Astrocyte (in vitro differentiated cells and primary cell): ENCODE results near the gene ADAMTS20. TPM values are rescaled to one million over a fixed set of nuclear protein-coding genes. Genes with fewer than 3 reads are reported as not detected.

Experiments
- DNase-seq: peaks from one replicate; pipeline ENCODE4 v3.0.0-alpha.2; 2010; ENCODE audit warnings: low read depth
- FAIRE-seq: peaks from 2 replicates; lab custom pipeline; 2011; peaks lifted over from hg19 to GRCh38; lab: Jason Lieb, UNC
- H2AFZ ChIP-seq: 2 replicates; pipeline ENCODE4 v1.6.0; 2012; ENCODE audit warnings: low read depth, low read length, inconsistent platforms
- H3K27ac ChIP-seq: 2 replicates; pipeline ENCODE4 v1.5.1; 2011; ENCODE audit warnings: low read depth, low read length, inconsistent platforms
- H3K27me3 ChIP-seq: 2 replicates; pipeline ENCODE4 v1.6.0; 2011; ENCODE audit warnings: low read length, inconsistent platforms; ENCODE audit not compliant: insufficient read depth
- H3K36me3 ChIP-seq: 2 replicates; pipeline ENCODE4 v1.5.1; 2011; ENCODE audit warnings: low read length, inconsistent platforms; ENCODE audit not compliant: insufficient read depth
- H3K4me1 ChIP-seq: 2 replicates; pipeline ENCODE4 v1.5.1; 2011; ENCODE audit warnings: low read length, inconsistent platforms; ENCODE audit not compliant: insufficient read depth
- H3K4me2 ChIP-seq: 2 replicates; pipeline ENCODE4 v1.6.0; 2012; ENCODE audit warnings: low read length, inconsistent platforms
- H3K4me3 ChIP-seq: 2 replicates; pipeline ENCODE4 v1.5.1; 2011; ENCODE audit warnings: low read depth, mild to moderate bottlenecking, low read length, inconsistent platforms; ENCODE audit not compliant: insufficient read depth
- H3K79me2 ChIP-seq: 2 replicates; pipeline ENCODE4 v1.6.0; 2012; ENCODE audit warnings: mild to moderate bottlenecking, low read length, inconsistent platforms; ENCODE audit not compliant: insufficient read depth
- H3K9ac ChIP-seq: 2 replicates; pipeline ENCODE4 v1.6.0; 2012; ENCODE audit warnings: mild to moderate bottlenecking, low read length, inconsistent platforms
- H3K9me3 ChIP-seq: 2 replicates; pipeline ENCODE4 v1.5.1; 2012; ENCODE audit warnings: low read depth, mild to moderate bottlenecking, low read length, inconsistent platforms; ENCODE audit not compliant: insufficient read depth
- H4K20me1 ChIP-seq: 2 replicates; pipeline ENCODE4 v1.6.0; 2012; ENCODE audit warnings: low read length, inconsistent platforms; ENCODE audit not compliant: insufficient read depth
- H3K27ac Mint-ChIP-seq: one replicate; pipeline ENCODE4 v1.8.0; 2021; ENCODE audit warnings: mild to moderate bottlenecking, mixed read lengths; ENCODE audit not compliant: unreplicated experiment
- H3K27me3 Mint-ChIP-seq: one replicate; pipeline ENCODE4 v1.8.0; 2021; ENCODE audit warnings: low read depth, mixed read lengths; ENCODE audit not compliant: unreplicated experiment
- H3K36me3 Mint-ChIP-seq: one replicate; pipeline ENCODE4 v1.8.0; 2021; ENCODE audit warnings: low read depth, mixed read lengths; ENCODE audit not compliant: unreplicated experiment
- H3K4me1 Mint-ChIP-seq: one replicate; pipeline ENCODE4 v1.8.0; 2021; ENCODE audit warnings: low read depth, mixed read lengths; ENCODE audit not compliant: unreplicated experiment
- H3K4me3 Mint-ChIP-seq: one replicate; pipeline ENCODE4 v1.8.0; 2021; ENCODE audit warnings: mild to moderate bottlenecking, moderate library complexity, mixed read lengths; ENCODE audit not compliant: unreplicated experiment
- H3K9me3 Mint-ChIP-seq: one replicate; pipeline ENCODE4 v1.8.0; 2021; ENCODE audit warnings: mild to moderate bottlenecking, mixed read lengths; ENCODE audit not compliant: unreplicated experiment
- CTCF ChIP-seq: IDR thresholded peaks from 2 replicates; pipeline ENCODE4 v1.5.1; 2011; ENCODE audit warnings: low read depth, mild to moderate bottlenecking, inconsistent platforms, low read length, moderate library complexity; ENCODE audit not compliant: insufficient read depth
- EZH2 ChIP-seq: IDR thresholded peaks from 2 replicates; pipeline ENCODE4 v1.6.1; 2012; ENCODE audit warnings: mild to moderate bottlenecking, low read length, inconsistent platforms; ENCODE audit not compliant: insufficient read depth
- total RNA-seq: library from RNA; stranded (reverse); gene quantifications from 2 replicates; pipeline ENCODE4 v1.2.1, GENCODE V29; 2021

ADAMTS20 gene
- total RNA-seq, 1 donor from 2014 or later = 0.66 TPM

DNA sequence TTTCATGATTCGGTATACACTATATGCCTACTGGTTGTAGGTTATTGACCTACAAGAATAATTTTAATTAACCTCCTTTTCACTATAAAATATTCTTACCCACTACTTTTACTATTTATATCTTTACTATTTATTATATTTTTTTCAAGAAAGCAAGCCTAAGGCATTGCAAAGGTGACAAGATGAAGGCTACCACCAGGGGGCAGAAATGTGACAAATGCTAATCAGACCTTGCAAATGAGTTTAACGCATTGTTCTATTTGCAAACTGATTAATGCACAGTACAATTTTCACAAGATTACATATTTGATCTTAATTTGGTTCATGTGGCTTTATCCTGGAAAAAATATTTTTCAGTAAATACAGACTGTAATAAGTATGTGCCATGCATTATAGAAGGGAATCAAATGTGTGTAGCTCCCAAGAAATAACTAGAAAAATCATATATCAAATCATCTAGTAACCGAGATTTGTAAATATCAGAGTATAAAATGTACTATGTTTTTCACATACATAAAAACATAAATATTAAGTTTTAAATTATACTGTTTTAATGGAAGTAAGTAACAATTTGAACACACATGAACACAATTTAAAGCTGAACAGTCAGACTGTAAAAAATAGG, 107.0 kb downstream of the ADAMTS20 start:
- Mint-ChIP-seq H3K36me3 (no peaks in the 10 kb centered on the region), H3K27ac (no peak overlapping the region), H3K9me3 (no peaks in the 10 kb centered on the region), H3K4me1 (no peaks in the 10 kb centered on the region), H3K4me3 (no peak overlapping the region), H3K27me3 (no peaks in the 10 kb centered on the region)
- H3K9me3 ChIP-seq = no peaks in the 10 kb centered on the region
- no peaks in the 10 kb centered on the region for H3K4me1 ChIP-seq
- H4K20me1 ChIP-seq = no peaks in the 10 kb centered on the region
- TF ChIP-seq CTCF = peak; percentile 91
- no peak for TF ChIP-seq EZH2
- H3K4me2 ChIP-seq = no peak overlapping the region
- no peak overlapping the region for H3K27ac ChIP-seq
- no peak overlapping the region for H3K9ac ChIP-seq
- DNase-seq = peak; percentile 32
- no peak overlapping the region for H2AFZ ChIP-seq
- no peaks in the 10 kb centered on the region for H3K27me3 ChIP-seq
- FAIRE-seq = no peak
- H3K4me3 ChIP-seq = no peak overlapping the region
- H3K36me3 ChIP-seq = no peaks in the 10 kb centered on the region
- no peaks in the 10 kb centered on the region for H3K79me2 ChIP-seq

DNA sequence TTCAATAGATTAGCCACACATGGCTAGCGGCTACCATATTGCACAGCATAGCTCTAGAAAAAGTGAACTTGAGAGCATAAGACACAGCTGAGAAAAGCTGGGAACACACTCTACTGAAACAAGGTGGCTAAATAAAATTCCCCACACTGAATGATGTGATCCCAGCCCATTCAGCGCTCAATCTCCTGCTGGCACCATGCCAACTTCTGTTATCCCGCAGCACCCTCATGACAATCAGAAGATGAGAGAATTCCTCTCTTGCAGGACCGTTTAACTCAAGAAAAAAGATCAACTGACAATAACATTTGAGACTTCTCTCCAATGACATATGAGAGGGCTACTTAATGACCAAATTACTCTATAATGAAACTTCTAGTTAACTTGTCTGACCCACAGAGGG, 115.4 kb downstream of the ADAMTS20 start:
- H3K4me2 ChIP-seq = no peak overlapping the region
- no peak overlapping the region for H3K9ac ChIP-seq
- H3K36me3 ChIP-seq = no peaks in the 10 kb centered on the region
- no peaks in the 10 kb centered on the region for H3K79me2 ChIP-seq
- H2AFZ ChIP-seq = no peak overlapping the region
- FAIRE-seq (no peak), DNase-seq (no peak)
- no peaks in the 10 kb centered on the region for H3K36me3 Mint-ChIP-seq
- H3K4me3 ChIP-seq = no peak overlapping the region
- H3K27me3 ChIP-seq = no peaks in the 10 kb centered on the region
- H3K9me3 ChIP-seq = no peaks in the 10 kb centered on the region
- H3K4me1 ChIP-seq = no peaks in the 10 kb centered on the region
- no peaks in the 10 kb centered on the region for H3K4me1 Mint-ChIP-seq
- H4K20me1 ChIP-seq = no peaks in the 10 kb centered on the region
- no peak overlapping the region for H3K4me3 Mint-ChIP-seq
- H3K27me3 Mint-ChIP-seq = no peaks in the 10 kb centered on the region
- H3K27ac ChIP-seq = no peak overlapping the region
- H3K9me3 Mint-ChIP-seq = no peaks in the 10 kb centered on the region
- TF ChIP-seq EZH2 (no peak), CTCF (no peak)
- H3K27ac Mint-ChIP-seq = no peak overlapping the region

- no peak overlapping the region for H3K9ac ChIP-seq
- no peaks in the 10 kb centered on the region for H3K36me3 ChIP-seq
- H3K4me1 Mint-ChIP-seq = no peaks in the 10 kb centered on the region
- H3K9me3 Mint-ChIP-seq = no peaks in the 10 kb centered on the region
- TF ChIP-seq CTCF (no peak), EZH2 (no peak)
- no peak overlapping the region for H3K27ac Mint-ChIP-seq
- no peaks in the 10 kb centered on the region for H3K27me3 Mint-ChIP-seq
- no peaks in the 10 kb centered on the region for H4K20me1 ChIP-seq
- DNase-seq = no peak
- H3K27me3 ChIP-seq = no peaks in the 10 kb centered on the region
- H2AFZ ChIP-seq = no peak overlapping the region
- H3K4me2 ChIP-seq = no peak overlapping the region
- no peak overlapping the region for H3K4me3 Mint-ChIP-seq
- H3K36me3 Mint-ChIP-seq = no peaks in the 10 kb centered on the region
- H3K27ac ChIP-seq = no peak overlapping the region
- H3K4me3 ChIP-seq = no peak overlapping the region
- no peak for FAIRE-seq
- H3K4me1 ChIP-seq = no peaks in the 10 kb centered on the region
- no peaks in the 10 kb centered on the region for H3K79me2 ChIP-seq
- H3K9me3 ChIP-seq = no peaks in the 10 kb centered on the region
These were observed 117.4 kb downstream of the ADAMTS20 start for GRCh38 chr12:43434614-43435013.
